22Rv1 (cell line): ENCODE results near the gene SIRT2.
A peak's percentile ranks its signal among the peaks of the same experiment; 100 is the strongest.
"Not testable (repeated sequence)": the region's sequence is repeated elsewhere in the genome, so short reads cannot be mapped to it uniquely, and the experiment has no call there.

Experiments used
- H3K27ac ChIP-seq: fragments of 450-650 bp; 2 replicates; pipeline ENCODE4 v1.5.1; 2017
- CTCF ChIP-seq: fragments of 450-650 bp; IDR thresholded peaks from 2 replicates; pipeline ENCODE4 v1.5.1; 2017; ENCODE audit warnings: mild to moderate bottlenecking
- ZFX ChIP-seq: fragments of 450-650 bp; IDR thresholded peaks from 2 replicates; pipeline ENCODE4 v1.6.1; 2017; ENCODE audit warnings: antibody characterized with exemption, borderline replicate concordance

The SIRT2 gene

GRCh38 chr19:38856813-38857212 lies 42.6 kb downstream of the SIRT2 start:
- H3K27ac ChIP-seq = no peak overlapping the region
- TF ChIP-seq CTCF (no peak), ZFX (no peak)

- H3K27ac ChIP-seq = not testable (repeated sequence)
Observed at GRCh38 chr19:38855751-38856150, 43.7 kb downstream of the SIRT2 start.

- not testable (repeated sequence) for H3K27ac ChIP-seq
Observed at GRCh38 chr19:38854961-38855360, 44.5 kb downstream of the SIRT2 start.

- no peak for TF ChIP-seq CTCF
- TF ChIP-seq ZFX = no peak
- peak overlapping the region; percentile 100 for H3K27ac ChIP-seq
Observed at GRCh38 chr19:38853214-38853613, 46.2 kb downstream of the SIRT2 start.

GRCh38 chr19:38852231-38853044 lies 47.0 kb downstream of the SIRT2 start:
- H3K27ac ChIP-seq = peak overlapping the region; percentile 100

GRCh38 chr19:38851622-38852230 lies 47.7 kb downstream of the SIRT2 start:
- peak overlapping the region; percentile 100 for H3K27ac ChIP-seq

More at GRCh38 chr19:38852231-38853044, 47.0 kb downstream of the SIRT2 start:
- TF ChIP-seq ZFX = no peak
- no peak for TF ChIP-seq CTCF

GRCh38 chr19:38850976-38851621 lies 48.3 kb downstream of the SIRT2 start:
- H3K27ac ChIP-seq = peak overlapping the region; percentile 100
- TF ChIP-seq CTCF (no peak), ZFX (no peak)

More at GRCh38 chr19:38851622-38852230, 47.7 kb downstream of the SIRT2 start:
- no peak for TF ChIP-seq CTCF
- TF ChIP-seq ZFX = no peak

GRCh38 chr19:38850436-38850975 lies 48.9 kb downstream of the SIRT2 start:
- no peak for TF ChIP-seq ZFX
- TF ChIP-seq CTCF = no peak; the same call in 1 of the 2 replicates
- H3K27ac ChIP-seq = peak overlapping the region; percentile 100
